HFFc6 (cell line): Measurements from ENCODE around the gene ZNF771. TPM values are rescaled to one million over a fixed set of nuclear protein-coding genes. Genes with fewer than 3 reads are reported as not detected.

Source experiments
- DNase-seq: peaks from one replicate; pipeline ENCODE4 v3.0.0-alpha.2; 2018
- H3K27ac Mint-ChIP-seq: 2 replicates; pipeline ENCODE4 v1.8.0; 2020; ENCODE audit warnings: mild to moderate bottlenecking, mixed read lengths
- H3K27me3 Mint-ChIP-seq: 2 replicates; pipeline ENCODE4 v1.8.0; 2021; ENCODE audit warnings: mild to moderate bottlenecking, moderate library complexity, mixed read lengths; ENCODE audit not compliant: insufficient read depth
- H3K36me3 Mint-ChIP-seq: 2 replicates; pipeline ENCODE4 v1.8.0; 2021; ENCODE audit warnings: low read depth, mixed read lengths
- H3K4me1 Mint-ChIP-seq: 2 replicates; pipeline ENCODE4 v1.8.0; 2020; ENCODE audit warnings: low read depth, mixed read lengths
- H3K4me3 Mint-ChIP-seq: 2 replicates; pipeline ENCODE4 v1.8.0; 2020; ENCODE audit warnings: mild to moderate bottlenecking, moderate library complexity, mixed read lengths
- H3K9me3 Mint-ChIP-seq: 2 replicates; pipeline ENCODE4 v1.8.0; 2020; ENCODE audit warnings: mild to moderate bottlenecking, mixed read lengths
- CTCF ChIP-seq: fragments of 200-600 bp; sonication (generic); IDR thresholded peaks from 2 replicates; pipeline ENCODE4 v1.5.0; 2021; ENCODE audit warnings: antibody characterized with exemption, mild to moderate bottlenecking
- total RNA-seq, 6 experiments: library from RNA; stranded (reverse); fragmentation: NEBNext Ultra II Directional; extraction: Animal tissue kit (Norgen Biotek cat#: 25700); gene quantifications; 2 replicates in 1 of 6; 3 replicates in 5 of 6; pipeline ENCODE4 v1.2.3, GENCODE V29; 2021

The ZNF771 gene
- total RNA-seq, 6 experiments from 2014 or later = 15.8 to 19.1 (median 16.8) TPM

DNA sequence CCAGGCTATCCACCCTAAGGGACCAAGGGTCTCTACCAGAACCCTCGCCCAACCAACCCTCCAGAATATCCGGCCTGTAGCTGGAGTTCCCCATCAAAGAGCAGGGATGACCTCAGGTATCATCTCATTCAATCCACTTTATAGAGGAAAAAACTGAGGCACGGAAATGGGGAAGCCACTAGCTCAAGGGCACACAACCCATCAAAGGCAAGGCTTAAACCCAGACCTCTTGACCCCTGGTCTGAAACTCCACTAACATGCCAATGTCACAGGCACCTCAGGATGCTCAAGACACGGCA, 38.7 kb upstream of the ZNF771 start:
- Mint-ChIP-seq H3K27me3 (peaks cover 9% of the 10 kb centered on the region; the same call in 1 of the 2 replicates), H3K36me3 (peaks cover 17% of the 10 kb centered on the region), H3K9me3 (no peaks in the 10 kb centered on the region), H3K4me1 (peaks cover 39% of the 10 kb centered on the region), H3K27ac (peak overlapping the region; percentile 70), H3K4me3 (peak overlapping the region; percentile 89)
- DNase-seq = no peak
- no peak for TF ChIP-seq CTCF

DNA sequence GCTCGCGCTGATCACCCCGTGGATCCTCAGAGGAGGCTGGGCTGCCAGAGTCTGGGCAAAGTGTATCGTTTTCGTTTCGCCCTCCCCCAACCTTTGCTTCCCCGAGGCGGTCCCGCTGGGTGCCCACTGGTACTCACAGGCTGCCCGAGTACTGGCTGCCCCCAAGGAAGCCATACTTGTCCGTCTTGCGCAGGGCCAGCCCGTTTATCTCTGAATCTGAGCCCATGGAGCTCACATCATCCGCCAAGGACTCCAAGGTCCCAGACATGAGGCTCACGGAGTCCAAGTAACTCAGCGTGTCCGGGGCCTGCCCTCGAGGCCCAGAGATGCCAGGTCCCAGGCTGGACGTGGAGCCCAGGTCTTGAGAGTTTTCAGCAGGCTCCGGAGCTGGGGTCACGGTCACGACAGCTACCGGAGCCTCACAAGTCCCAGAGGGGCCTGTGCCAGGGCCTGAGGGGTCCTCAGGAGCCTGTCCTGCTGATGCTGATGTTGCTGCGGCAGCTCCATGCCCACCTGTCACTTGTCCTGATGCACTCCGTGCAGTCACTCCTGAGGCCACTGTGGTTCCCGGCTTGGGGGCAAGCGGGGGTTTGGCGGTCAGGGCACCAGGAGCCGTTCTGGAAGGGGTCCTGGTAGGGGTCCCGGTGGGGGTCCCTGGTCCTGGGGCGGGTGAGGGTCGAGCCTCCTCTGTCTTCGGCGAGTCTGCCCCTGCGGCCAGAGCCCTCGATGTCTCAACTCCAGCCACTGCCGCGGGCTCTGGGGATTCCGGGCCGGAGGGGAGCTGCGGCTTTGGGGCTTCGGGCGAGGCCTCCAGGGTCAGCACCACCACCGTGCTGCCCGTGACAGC, 38.1 kb upstream of the ZNF771 start:
- Mint-ChIP-seq H3K4me3 (peak overlapping the region; percentile 89), H3K36me3 (peaks cover 17% of the 10 kb centered on the region), H3K27me3 (peaks cover 9% of the 10 kb centered on the region; the same call in 1 of the 2 replicates), H3K27ac (peak overlapping the region; percentile 70), H3K9me3 (no peaks in the 10 kb centered on the region), H3K4me1 (peaks cover 39% of the 10 kb centered on the region)
- TF ChIP-seq CTCF = no peak
- no peak for DNase-seq

DNA sequence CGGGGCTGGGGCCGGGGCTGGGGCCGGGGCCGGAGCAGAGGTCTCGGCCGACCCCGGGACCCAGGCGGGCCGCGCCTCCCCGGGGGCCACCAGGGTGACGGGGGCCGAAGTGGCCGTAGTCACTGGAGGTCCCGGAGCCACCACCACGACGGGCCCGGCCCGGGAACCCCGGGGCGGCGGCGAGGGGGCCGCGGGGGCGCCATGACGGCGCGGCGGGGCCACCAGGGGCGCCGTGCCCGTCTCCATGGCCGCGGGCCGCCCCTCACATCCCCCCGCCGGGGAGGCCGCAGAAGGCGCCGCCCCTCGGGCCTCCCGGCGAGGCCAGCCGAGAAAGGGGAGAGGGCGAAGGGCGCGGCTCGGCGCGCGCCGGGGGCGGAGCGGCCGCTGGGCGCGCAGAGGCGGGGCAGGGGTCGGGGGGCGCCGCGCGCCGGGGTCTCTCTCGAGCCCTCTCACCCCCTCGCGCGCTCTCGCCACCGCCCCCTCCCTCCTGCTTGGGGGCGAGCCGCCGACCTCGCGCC, 37.4 kb upstream of the ZNF771 start:
- Mint-ChIP-seq H3K36me3 (peaks cover 17% of the 10 kb centered on the region), H3K27me3 (peaks cover 9% of the 10 kb centered on the region; the same call in 1 of the 2 replicates), H3K4me3 (peak overlapping the region; percentile 89), H3K9me3 (no peaks in the 10 kb centered on the region), H3K27ac (peak overlapping the region; percentile 72), H3K4me1 (peaks cover 39% of the 10 kb centered on the region)
- no peak for DNase-seq
- peak; percentile 33; the same call in 1 of the 2 replicates for TF ChIP-seq CTCF

DNA sequence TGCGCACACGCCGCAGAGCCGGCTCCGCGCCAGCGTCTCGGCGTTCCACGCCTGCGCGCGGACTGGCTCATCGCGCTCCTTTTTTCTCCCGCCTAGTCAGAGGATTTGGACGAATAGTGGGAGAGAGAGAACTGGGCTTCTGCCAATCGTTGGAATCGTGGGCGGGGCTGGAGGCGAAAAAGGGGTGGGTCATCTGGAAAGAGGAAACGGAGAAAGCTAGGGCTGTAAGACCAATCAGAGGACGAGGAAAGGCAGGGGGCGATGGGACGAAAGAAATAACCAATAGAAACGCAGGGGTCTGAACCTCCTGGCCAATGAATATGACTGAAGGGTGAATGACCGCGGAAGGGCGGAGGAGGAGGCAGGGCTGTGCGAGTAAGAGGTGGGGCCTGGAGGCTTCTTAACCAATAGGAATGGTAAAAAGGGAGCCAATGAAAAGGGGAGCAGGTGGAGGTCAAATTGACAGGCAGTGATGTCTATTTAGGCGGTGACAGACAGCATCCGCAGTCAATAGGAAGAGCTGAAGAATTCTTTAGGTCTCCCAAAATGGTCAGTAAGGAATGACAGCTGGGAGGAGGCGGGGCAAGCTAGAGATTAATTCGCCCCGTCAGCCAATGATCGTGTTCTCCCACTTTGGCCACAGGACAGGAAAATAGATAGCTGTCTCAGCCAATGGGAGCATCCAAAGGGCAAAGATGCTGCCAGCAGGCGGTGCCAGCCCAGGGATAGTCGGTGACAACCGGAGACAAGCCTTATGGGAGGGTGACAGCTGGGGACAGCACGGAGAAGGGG, 36.8 kb upstream of the ZNF771 start, which contains the start of gene TBC1D10B:
TSS of gene TBC1D10B (minus strand) at position 39 of the 792 bp plus-strand sequence. CDS start 311 bp downstream, outside the sequence.
- Mint-ChIP-seq H3K36me3 (peaks cover 17% of the 10 kb centered on the region), H3K27me3 (peaks cover 9% of the 10 kb centered on the region; the same call in 1 of the 2 replicates), H3K27ac (peak within 1 kb of the TSS; percentile 72), H3K4me3 (peak within 1 kb of the TSS; percentile 89), H3K9me3 (no peaks in the 10 kb centered on the region), H3K4me1 (peaks cover 35% of the 10 kb centered on the region)
- peak; percentile 100 for DNase-seq
- TF ChIP-seq CTCF = peak; percentile 66

GRCh38 chr16:30371248-30371816, 36.1 kb upstream of the ZNF771 start:
- peak overlapping the region; percentile 72 for H3K27ac Mint-ChIP-seq
- no peaks in the 10 kb centered on the region for H3K9me3 Mint-ChIP-seq
- peaks cover 16% of the 10 kb centered on the region for H3K36me3 Mint-ChIP-seq
- DNase-seq = no peak
- TF ChIP-seq CTCF = 0 out of 2 replicates have a peak, but pooled peaks have one; percentile 20
- H3K4me3 Mint-ChIP-seq = peak overlapping the region; percentile 77
- H3K4me1 Mint-ChIP-seq = peaks cover 32% of the 10 kb centered on the region
- H3K27me3 Mint-ChIP-seq = peaks cover 9% of the 10 kb centered on the region; the same call in 1 of the 2 replicates
